GM19043 (cell line): Measurements from ENCODE around the gene MORN4.

Experiments used
- ATAC-seq: cut with Tn5 transposase; IDR thresholded peaks from one replicate; pipeline ENCODE4 v1.9.1; 2021; ENCODE audit warnings: low read depth; ENCODE audit not compliant: unreplicated experiment

The MORN4 gene

DNA sequence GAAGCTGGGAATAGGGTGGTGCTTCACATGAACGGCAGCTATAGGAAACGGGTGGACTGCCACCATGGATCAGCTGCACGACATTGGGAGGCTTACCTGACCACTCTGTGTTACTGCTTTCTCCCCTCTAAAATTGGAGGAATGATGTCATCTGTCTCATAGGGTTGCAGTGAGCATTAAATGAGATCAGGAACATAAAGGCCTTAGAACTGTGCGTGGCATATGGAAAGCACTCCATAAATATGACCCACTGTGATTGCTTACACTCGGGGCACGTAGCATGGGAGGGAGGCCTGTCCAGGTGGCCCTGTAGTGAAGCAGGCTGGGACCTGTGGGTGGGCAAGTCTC is 34.1 kb downstream of the MORN4 start:
- ATAC-seq: no peak

DNA sequence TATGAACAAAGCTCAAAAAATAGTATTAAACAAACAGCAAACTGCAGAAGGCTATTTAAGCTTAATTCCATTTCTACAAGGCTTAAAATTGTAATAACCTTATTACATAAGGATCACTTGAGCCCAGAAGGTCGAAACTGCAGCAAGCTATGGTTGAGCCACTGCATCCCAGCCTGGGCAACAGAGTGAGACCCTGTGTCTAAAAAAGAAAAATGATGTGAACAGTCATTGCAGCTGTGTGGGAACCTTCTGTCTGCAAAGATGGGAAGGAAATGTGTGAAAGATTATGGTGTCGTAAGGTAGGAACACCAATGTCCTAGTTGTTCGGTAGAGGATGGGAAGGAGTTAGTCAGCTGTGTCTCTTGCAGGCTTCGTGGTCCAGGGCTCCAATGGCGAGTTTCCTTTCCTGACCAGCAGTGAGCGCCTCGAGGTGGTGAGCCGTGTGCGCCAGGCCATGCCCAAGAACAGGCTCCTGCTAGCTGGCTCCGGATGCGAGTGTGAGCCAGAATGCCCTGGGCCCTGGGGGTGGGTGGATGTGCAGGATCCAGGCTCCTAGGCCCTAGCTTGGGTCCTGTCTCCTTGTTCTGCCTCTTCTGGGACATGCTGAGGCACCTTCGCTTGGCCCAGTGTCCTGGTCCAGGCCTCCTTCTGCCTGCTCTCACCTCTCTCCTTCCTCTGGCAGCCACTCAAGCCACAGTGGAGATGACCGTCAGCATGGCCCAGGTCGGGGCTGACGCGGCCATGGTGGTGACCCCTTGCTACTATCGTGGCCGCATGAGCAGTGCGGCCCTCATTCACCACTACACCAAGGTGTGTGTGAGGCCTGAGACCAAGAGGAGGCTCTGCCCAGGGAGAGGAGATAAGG is 34.7 kb downstream of the MORN4 start:
- ATAC-seq: no peak

GRCh38 chr10:97597778-97598177 is 35.5 kb downstream of the MORN4 start:
- no peak for ATAC-seq

GRCh38 chr10:97596101-97597082 is 36.9 kb downstream of the MORN4 start:
- ATAC-seq: no peak

DNA sequence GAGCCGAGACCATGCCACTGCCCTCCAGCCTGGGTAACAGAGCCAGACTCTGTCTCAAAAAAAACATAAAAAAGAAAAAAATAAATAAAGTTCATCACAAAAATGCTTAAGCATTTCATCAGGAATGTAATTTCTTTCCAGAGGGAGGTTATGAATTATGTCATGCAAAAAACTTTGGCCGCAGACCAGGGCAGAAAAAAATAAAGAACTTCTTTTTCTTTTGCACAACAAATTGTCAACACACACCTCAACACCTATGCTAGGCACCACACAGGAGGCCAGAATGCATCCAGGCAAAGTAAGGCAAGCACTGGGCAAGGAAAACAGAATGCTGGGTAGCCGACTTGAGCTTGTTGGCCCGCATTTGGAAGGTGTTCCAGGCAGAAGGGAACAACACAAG is 39.9 kb downstream of the MORN4 start:
- no peak for ATAC-seq

DNA sequence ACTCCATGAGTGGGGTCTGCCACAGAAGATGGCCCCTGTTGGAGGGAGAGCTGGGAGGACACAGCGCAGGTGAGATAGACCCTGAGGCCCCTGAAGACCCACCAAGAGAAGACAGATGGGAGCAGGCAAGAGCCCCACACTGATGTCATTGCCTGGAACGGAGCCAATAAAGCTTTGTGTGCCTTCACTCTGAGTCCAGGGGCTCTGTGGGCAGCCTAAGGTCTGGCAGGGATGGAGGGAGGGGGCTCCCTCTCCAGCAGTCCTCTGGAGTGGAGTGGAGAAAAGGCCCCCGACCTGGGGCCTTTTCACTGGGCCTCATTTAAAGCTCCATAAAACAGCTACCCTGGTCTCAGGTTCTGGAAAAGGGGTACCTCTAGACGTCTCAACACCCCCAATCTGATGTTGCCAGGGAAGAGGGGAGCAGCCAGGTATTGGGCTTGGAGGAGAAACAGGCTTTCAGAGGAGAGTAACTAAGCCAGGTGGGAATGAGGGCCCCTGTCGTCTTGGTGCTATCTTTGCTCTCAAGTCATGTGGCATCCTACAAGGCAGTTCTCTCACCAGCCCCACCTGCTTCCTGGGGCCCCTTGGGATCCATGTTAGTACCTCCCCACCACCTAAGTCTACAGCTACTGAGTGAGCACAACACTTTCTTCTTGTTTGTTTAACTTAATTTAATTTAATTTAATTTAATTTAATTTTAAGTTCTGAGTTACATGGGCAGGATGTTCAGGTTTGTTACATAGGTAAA is 42.4 kb downstream of the MORN4 start:
- no peak for ATAC-seq

DNA sequence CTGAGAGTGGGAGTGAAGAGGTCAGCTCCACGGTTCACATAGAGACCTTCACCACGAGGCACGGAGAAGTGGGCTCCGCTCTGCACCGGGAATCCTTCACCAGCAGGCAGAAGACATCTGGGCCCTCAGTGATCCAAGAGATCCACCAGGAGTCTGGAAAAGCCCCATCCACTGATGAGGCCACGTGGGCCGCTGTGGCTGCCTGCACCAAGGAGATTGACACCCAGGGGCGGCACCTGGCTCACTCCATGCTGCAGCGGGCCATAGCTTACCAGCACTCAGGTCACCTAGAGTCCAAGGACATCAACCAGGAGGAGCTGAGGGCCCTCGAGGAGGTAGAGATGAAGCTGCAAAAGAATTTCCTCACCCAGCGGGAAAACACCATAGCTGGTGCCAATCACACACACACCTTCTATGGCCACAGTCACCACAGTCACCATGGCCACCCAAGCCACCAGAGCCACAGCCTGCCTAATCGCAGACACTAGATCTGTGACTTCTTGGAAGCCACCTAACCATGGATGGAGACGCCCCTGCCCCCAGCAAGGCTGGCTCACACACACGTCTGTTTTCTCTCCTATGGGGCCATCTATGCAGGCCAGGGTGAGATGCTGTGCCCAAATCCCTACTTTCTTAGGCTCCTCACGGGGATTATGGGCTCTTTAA is 43.1 kb downstream of the MORN4 start:
- no peak for ATAC-seq

- no peak for ATAC-seq
Measured at GRCh38 chr10:97589479-97589878, 43.8 kb downstream of the MORN4 start, which contains the start of gene C10orf62. C10orf62 (plus strand) TSS chr10:97589721; CDS start chr10:97589898, 177 bp downstream.

- no peak for ATAC-seq
Measured at GRCh38 chr10:97587183-97587582, 46.1 kb downstream of the MORN4 start.

GRCh38 chr10:97585439-97585811 is 47.9 kb downstream of the MORN4 start:
- ATAC-seq: no peak

DNA sequence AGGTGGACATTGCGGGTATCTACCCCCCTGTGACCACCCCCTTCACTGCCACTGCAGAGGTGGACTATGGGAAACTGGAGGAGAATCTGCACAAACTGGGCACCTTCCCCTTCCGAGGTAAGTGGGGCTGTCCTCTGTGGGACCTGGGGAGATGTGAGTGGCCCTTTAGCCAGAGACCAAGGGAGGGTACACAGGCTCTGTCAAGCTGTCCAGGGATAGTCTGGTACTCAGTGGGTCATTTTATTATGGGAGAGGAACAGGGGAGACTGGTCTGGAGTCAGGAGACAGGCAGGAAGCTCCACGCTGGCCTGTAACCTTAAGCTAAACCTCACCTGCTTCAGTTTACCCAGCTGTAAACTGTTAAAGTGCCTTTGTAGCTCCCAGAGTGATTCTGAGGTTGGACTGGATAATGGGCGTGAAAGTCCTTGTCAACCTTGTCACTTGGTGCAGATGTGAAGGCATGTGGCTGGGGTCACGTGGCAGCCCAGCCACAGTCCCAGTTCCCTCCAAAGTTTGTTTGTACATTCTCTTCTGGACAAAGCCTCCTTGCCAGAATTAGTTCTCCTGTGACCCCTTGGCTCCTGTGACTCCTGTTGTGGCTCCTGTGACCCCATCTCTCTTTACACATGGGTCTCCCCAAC is 48.4 kb downstream of the MORN4 start:
- no peak for ATAC-seq

GRCh38 chr10:97584060-97584797 is 49.1 kb downstream of the MORN4 start, which contains the start of gene HOGA1:
HOGA1 (plus strand) TSS chr10:97584389; CDS start chr10:97584704, 315 bp downstream.
- peak; percentile 64 for ATAC-seq

DNA sequence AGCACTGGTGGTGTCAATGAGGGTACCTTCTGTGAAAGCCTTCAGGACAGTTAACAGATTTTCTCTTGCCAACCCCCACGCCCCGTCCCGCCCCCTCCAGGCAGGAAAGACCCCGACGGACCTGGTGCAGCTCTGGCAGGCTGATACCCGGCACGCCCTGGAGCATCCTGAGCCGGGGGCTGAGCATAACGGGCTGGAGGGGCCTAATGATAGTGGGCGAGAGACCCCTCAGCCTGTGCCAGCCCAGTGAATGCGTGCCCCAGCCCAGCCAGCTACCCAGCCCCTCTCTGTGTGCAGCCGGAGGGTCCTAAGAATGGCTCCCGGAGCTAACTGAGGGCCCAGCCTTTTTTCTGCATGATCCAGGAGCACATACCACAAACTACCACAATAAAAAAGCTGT is 49.8 kb downstream of the MORN4 start:
- no peak for ATAC-seq

DNA sequence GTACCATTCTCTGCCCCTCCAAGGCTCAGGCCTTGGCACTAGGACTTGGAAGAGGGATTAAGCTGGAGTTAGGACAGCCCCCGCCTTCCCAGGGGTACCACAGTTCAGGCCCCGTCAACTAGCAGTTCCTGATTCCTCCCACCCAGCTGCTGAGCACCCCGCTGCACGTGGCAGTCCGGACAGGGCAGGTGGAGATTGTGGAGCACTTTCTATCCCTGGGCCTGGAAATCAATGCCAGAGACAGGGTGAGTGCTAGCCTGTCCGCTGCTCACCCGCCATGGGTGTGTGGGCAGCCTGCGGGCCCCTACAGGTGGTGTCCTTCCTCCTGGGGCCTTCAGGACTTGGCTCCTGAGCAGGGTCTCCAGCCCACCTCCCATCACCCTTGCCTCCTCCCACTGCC is 51.1 kb downstream of the MORN4 start:
- no peak for ATAC-seq

DNA sequence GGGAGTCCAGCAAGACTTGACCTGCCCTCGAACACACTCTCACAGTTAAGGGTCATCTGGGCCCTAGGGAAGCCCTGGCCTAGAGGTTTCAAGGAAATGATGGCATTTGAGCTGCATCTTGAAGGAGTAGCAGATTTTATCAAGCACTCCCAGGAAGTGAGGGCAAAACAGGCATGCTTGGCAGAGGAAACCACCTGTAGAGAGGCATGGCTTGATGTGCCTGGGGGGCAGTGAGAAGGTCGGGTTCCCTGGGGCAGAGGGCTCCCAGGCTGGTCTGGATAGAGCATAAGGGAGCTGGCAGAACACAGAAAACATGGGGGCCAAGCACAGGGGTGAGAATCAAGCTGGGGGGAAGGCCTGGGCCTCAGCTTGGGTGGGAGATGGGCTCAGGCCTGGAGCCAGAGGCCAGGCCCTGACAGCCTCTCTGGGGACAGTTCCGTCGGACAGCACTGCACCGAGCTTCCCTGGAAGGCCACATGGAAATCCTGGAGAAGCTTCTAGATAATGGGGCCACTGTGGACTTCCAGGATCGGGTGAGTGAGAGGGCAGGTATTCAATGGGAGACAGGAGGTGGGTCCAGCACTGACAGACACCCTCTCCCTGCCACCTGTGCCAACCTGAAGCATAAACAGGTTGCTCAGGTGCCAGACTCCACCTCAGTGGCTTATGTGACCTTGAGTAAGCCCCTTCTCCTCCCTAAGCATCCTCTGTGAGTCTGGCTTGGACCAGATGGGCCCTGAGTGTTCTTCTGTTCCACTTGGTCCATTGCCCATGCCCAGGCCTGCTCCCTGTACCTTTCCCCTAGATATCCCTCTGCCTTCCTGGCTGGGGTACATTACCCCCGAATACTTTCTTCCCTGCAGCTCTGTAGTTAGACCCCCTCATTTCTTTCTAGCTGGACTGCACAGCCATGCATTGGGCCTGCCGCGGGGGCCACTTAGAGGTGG is 52.6 kb downstream of the MORN4 start:
- ATAC-seq: no peak

DNA sequence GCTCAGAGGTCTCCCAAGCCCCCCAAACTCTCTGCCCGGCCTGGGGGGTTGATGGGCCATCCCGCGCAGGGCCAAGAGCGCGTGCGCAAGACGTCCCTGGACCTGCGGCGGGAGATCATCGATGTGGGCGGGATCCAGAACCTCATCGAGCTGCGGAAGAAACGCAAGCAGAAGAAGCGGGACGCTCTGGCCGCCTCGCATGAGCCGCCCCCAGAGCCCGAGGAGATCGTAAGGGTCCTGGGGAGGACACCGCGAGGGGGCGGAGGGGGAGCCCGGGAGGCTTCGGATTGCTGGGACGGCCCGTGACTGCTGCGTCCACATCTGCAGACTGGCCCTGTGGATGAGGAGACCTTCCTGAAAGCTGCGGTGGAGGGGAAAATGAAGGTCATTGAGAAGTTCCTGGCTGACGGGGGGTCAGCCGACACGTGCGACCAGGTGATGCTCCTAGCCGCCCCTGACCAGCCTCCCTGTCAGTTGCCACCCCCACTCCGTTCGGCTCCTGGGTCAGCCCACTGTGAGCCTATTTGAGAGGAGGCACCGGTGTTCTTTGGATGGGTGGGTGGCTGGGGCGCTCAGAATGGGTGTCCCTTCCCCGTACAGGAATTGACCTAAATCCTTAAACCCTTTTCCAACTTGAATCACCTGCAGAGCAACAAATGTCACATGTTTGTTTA is 55.0 kb downstream of the MORN4 start:
- no peak for ATAC-seq

- ATAC-seq: no peak
Measured at GRCh38 chr10:97577701-97578100, 55.6 kb downstream of the MORN4 start.
